Measurements from ENCODE around the gene OPN1MW2. TPM values are rescaled to one million over a fixed set of nuclear protein-coding genes. Genes with fewer than 3 reads are reported as not detected.
"Not testable (repeated sequence)": the region's sequence is repeated elsewhere in the genome, so short reads cannot be mapped to it uniquely, and the experiment has no call there.

Gene OPN1MW2
- total RNA-seq: not detected

DNA sequence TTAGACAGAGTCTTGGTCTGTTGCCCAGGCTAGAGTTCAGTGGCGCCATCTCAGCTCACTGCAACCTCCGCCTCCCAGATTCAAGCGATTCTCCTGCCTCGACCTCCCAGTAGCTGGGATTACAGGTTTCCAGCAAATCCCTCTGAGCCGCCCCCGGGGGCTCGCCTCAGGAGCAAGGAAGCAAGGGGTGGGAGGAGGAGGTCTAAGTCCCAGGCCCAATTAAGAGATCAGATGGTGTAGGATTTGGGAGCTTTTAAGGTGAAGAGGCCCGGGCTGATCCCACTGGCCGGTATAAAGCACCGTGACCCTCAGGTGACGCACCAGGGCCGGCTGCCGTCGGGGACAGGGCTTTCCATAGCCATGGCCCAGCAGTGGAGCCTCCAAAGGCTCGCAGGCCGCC, at the start of gene OPN1MW2:
Gene OPN1MW2, plus strand, starts transcription at position 301 of the 400 bp plus-strand sequence. Its CDS starts 60 bp downstream, at position 361.
- not testable (repeated sequence) for DNase-seq

DNA sequence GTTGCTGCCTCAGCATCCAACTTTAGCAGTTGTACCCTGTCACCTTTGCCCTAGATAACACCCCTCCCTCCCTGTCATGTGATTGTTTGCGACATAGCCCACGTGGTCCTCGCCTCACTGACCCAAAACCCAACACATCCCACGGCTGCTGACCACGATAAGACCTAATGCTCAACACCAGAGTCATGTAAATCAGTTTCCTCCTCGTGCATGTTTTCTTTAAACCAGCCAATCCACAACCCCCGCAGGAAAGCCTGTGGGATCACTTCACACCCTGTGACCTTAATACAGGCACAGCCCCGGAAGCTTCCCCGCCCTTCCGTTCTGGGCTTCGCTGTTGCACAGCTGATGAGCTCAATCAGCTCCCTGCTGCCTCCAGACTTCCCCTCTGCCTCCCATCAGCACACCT, 47.0 kb upstream of the OPN1MW2 start:
- not testable (repeated sequence) for DNase-seq

DNA sequence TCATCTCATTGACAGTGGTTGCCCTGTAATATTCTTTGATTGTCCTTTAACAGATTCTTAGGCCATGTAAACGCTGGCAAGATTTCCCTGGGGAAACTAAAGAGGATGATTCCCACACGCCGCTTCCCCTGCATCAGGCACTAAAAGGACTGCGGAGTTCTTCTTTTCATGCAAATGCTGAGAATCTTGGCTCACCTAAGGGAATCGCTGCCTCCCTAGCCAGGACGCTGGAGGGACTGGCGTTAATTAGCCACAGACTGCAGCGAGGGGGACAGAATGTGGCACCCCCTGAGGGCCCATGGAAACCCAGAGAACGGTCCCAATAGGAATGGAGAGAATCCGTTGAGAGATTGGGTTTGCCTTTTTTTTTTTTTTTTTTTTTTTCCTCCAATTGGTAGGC, 45.2 kb upstream of the OPN1MW2 start:
- DNase-seq: not testable (repeated sequence)

DNA sequence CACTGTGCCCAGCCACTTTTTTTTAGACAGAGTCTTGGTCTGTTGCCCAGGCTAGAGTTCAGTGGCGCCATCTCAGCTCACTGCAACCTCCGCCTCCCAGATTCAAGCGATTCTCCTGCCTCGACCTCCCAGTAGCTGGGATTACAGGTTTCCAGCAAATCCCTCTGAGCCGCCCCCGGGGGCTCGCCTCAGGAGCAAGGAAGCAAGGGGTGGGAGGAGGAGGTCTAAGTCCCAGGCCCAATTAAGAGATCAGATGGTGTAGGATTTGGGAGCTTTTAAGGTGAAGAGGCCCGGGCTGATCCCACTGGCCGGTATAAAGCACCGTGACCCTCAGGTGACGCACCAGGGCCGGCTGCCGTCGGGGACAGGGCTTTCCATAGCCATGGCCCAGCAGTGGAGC, 37.3 kb upstream of the OPN1MW2 start, which contains the start of gene OPN1MW:
Gene OPN1MW, plus strand, starts transcription at position 301 of the 400 bp plus-strand sequence. Its CDS starts 82 bp downstream, at position 383.
- not testable (repeated sequence) for DNase-seq

DNA sequence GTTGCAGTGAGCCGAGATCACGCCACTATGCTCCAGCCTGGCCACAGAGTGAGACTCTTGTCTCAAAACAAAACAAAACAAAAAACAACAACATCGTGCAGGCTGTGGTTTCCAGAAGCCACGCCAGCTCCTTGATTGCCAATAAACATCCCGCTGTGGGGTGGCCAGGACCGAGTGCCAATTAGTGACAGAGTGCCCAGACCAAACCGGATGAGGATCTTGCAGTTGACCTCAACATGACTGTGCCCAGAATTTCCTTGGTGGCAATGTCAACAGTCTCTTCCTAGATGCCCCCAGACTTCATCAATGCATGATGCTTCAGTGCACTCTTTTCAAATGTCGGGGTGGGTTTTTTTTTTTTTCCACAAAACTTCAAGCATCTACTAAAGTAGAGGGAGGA, 35.8 kb upstream of the OPN1MW2 start:
- DNase-seq: not testable (repeated sequence)

DNA sequence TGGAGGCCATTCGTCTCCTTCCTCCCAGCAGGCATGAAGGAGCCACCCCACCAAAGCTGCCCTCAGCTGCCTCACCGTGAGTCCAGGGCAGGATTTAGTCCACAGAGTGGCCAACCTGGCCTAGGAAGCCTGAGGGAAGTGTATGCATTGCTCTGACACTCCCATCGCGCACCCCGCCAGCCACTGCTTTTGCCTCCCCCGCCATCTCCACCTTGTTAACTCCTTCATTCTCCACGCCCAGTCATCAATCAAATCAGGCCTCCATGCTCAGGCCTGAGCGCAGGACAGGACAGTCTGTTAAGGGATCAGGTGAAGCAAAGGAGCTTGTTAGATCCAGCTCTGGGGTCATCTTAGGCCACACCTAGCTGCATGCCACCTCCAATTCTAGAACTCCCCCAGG, 26.7 kb upstream of the OPN1MW2 start:
- DNase-seq: not testable (repeated sequence)

DNA sequence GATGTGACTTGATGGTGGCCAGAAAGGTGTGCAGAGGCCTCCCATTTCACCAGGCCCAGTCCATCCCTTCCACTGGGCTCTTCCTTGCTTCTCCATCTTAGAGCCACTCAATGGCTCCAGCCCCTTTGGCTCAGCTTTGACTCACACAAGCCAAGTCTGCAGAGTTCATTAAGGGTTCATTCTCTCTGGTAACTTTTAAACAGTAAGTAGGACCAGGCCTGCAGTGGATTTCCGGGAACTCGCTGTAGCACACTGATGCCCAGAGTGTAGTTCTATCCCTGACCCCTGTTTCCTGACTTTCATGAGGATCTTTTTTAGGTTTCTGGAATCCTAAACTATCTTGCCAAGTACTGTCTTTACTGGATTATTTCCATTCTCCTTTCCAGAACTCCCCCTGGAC, 25.2 kb upstream of the OPN1MW2 start:
- DNase-seq: not testable (repeated sequence)

DNA sequence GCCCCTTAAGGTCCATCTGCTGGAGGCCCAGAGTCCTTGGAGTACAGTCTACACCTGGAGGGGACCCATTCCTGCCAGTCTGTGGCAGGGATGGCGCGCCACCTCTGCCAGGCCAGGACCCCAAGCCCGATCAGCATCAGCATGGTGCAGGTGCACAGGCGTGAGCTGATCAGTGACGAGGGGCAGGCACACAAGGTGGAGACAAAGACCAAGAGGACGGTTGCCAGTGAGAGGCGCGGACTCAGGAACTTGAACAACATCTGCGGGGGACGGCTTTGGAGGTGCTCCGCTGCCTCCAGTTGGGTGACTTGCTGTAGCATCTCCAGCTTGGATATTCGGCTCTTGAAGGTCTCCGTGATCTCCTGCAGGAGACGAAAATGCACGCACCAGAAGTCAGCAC, 23.1 kb upstream of the OPN1MW2 start:
- DNase-seq: not testable (repeated sequence)

DNA sequence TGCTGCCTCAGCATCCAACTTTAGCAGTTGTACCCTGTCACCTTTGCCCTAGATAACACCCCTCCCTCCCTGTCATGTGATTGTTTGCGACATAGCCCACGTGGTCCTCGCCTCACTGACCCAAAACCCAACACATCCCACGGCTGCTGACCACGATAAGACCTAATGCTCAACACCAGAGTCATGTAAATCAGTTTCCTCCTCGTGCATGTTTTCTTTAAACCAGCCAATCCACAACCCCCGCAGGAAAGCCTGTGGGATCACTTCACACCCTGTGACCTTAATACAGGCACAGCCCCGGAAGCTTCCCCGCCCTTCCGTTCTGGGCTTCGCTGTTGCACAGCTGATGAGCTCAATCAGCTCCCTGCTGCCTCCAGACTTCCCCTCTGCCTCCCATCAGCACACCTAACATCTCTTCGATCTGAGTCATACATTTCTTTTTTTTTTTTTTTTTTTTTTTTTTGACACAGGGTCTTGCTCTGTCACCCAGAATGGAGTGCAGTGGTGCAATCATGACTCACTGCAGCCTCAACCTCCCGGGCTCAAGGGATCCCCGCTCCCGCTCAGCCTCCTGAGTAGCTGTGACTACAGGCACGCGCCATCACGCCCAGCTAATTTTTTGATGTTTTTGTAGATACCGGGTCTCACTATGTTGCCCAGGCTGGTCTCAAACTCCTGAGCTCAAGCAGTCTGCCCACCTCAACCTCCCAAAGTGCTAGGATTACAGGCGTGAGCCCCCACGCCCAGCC, 9.7 kb upstream of the OPN1MW2 start:
- not testable (repeated sequence) for DNase-seq

DNA sequence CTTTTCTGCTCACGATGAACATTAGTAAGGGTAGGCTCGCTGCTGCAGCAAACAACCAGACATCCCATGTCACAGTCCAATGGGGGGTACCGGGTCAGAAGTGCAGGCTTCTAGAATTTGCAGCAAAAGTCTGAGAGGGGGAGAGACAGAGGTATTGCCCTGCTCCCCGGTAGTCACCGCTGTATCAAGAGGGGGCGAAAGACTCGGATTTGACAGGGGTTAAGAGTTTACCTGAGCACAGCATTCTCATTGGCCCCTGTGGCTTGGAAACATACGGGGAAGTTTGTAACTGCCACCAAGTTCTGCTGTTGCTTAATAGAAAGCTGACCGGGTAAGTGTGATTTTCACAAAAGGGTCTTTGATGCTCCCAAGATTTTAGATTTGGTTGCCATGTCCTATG, 8.5 kb upstream of the OPN1MW2 start:
- DNase-seq: not testable (repeated sequence)

DNA sequence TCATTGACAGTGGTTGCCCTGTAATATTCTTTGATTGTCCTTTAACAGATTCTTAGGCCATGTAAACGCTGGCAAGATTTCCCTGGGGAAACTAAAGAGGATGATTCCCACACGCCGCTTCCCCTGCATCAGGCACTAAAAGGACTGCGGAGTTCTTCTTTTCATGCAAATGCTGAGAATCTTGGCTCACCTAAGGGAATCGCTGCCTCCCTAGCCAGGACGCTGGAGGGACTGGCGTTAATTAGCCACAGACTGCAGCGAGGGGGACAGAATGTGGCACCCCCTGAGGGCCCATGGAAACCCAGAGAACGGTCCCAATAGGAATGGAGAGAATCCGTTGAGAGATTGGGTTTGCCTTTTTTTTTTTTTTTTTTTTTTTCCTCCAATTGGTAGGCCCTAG, 8.1 kb upstream of the OPN1MW2 start:
- not testable (repeated sequence) for DNase-seq

DNA sequence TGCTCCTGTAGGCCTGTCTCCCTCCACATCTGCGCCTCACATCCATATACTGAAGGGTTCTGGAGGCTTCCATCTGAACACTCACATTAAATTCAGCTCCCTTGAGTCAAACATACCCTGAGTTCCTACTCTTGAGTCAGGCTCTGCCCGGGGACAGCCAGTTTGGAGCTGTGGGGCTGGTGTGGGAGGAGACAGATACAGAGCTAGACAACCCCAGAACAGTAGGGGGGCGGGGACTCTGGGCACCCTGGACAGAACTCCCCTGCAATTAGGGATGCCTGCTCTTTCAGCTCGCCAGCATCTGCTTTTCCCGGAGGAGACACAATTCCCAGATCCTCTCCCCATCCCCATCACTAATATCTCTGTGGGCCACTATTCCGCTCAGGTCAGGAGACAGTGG, 5.7 kb downstream of the OPN1MW2 start:
- not testable (repeated sequence) for DNase-seq

DNA sequence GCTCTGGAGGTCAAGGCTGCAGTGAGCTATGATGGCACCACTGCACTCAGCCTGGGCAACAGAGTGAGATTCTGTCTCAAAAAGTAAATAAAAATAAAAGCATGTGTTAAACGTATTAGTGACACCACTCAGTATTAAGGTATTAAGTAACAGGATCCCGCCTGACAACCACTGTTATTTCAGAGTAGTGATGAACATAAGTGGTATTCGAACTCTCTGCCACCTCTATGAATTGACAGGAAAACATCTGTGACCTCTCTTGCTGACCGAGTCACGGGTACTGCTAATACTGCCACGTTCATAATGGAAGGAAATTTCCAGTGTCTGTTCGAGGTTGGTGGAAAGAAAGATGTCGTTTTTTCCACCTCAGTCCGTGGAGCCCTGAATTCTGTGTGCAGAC, 7.2 kb downstream of the OPN1MW2 start:
- DNase-seq: not testable (repeated sequence)

DNA sequence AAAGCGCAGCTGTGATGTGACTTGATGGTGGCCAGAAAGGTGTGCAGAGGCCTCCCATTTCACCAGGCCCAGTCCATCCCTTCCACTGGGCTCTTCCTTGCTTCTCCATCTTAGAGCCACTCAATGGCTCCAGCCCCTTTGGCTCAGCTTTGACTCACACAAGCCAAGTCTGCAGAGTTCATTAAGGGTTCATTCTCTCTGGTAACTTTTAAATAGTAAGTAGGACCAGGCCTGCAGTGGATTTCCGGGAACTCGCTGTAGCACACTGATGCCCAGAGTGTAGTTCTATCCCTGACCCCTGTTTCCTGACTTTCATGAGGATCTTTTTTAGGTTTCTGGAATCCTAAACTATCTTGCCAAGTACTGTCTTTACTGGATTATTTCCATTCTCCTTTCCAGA, 11.9 kb downstream of the OPN1MW2 start:
- DNase-seq: not testable (repeated sequence)

DNA sequence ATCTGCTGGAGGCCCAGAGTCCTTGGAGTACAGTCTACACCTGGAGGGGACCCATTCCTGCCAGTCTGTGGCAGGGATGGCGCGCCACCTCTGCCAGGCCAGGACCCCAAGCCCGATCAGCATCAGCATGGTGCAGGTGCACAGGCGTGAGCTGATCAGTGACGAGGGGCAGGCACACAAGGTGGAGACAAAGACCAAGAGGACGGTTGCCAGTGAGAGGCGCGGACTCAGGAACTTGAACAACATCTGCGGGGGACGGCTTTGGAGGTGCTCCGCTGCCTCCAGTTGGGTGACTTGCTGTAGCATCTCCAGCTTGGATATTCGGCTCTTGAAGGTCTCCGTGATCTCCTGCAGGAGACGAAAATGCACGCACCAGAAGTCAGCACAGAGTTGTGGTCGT, 14.1 kb downstream of the OPN1MW2 start:
- not testable (repeated sequence) for DNase-seq

DNA sequence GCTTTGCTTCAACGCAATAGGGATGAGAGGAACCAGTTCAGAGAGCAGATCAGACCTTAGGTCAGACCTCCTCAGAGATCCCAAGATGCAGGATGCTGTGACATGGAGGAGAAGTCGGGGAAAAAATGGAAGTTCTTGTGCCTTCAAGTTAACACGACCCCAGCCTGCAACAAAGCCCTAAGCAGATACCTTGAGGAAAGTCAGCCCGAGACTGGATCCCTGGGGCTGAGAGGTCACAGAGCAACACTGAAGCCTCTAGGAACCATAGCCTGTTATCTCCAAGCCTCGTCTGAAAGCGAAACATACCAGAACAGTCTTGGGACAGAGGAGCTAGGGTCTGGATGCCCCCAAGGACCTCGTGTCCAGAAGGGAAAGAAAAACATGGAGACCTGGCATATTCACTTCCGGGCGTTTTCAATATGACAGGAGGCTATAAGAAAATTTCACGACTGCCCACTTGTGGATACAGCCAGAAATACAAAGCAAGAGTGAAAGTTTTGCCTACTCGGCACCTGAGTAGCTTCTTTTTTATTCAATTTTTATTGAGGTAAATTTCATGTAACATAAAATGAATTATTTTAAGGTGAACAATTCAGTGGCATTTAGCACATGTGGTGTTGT, 19.5 kb downstream of the OPN1MW2 start:
- not testable (repeated sequence) for DNase-seq

DNA sequence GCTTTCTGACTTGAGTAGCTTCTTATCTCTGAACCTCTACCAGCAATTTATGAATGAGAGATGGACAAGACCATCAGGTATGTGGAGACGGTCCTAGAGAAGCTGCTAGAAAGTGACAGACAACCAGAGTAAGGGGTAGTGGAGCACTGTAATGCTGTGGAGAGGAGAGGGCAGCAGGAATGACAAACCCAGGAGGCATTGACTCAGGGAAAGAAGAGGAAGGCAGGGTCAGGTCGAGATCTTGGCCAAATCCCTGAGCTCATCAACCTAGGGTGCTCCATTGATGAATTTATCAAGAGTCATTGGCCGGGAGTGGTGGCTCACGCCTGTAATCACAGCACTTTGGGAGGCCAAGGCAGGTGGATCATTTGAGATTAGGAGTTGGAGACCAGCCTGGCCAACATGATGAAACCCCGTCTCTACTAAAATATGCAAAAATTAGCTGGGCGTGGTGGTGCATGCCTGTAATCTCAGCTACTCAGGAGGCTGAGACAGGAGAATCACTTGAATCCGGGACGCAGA, 20.5 kb downstream of the OPN1MW2 start:
- not testable (repeated sequence) for DNase-seq

DNA sequence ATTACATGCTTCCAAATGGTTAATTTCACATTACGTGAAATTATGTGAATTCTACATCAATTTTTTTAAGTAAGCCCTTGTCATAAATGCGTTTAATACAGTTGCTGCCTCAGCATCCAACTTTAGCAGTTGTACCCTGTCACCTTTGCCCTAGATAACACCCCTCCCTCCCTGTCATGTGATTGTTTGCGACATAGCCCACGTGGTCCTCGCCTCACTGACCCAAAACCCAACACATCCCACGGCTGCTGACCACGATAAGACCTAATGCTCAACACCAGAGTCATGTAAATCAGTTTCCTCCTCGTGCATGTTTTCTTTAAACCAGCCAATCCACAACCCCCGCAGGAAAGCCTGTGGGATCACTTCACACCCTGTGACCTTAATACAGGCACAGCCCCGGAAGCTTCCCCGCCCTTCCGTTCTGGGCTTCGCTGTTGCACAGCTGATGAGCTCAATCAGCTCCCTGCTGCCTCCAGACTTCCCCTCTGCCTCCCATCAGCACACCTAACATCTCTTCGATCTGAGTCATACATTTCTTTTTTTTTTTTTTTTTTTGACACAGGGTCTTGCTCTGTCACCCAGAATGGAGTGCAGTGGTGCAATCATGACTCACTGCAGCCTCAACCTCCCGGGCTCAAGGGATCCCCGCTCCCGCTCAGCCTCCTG, 28.0 kb downstream of the OPN1MW2 start:
- not testable (repeated sequence) for DNase-seq

DNA sequence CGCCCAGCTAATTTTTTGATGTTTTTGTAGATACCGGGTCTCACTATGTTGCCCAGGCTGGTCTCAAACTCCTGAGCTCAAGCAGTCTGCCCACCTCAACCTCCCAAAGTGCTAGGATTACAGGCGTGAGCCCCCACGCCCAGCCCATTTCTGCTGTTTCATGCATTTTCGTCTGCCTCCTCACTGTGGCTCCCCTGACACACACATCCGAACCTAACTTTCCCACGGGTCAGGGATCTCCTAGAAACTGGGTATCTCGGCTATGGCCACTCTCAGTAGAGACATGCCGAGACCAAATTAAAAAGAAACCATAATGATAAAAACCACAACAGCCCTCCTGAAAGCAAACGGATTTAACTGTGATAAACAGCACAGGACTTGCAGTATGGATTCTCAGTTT, 28.5 kb downstream of the OPN1MW2 start:
- not testable (repeated sequence) for DNase-seq

DNA sequence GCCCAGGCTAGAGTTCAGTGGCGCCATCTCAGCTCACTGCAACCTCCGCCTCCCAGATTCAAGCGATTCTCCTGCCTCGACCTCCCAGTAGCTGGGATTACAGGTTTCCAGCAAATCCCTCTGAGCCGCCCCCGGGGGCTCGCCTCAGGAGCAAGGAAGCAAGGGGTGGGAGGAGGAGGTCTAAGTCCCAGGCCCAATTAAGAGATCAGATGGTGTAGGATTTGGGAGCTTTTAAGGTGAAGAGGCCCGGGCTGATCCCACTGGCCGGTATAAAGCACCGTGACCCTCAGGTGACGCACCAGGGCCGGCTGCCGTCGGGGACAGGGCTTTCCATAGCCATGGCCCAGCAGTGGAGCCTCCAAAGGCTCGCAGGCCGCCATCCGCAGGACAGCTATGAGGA, 37.7 kb downstream of the OPN1MW2 start, which contains the start of gene OPN1MW3:
Gene OPN1MW3, plus strand, starts transcription at position 301 of the 400 bp plus-strand sequence. Its CDS starts 38 bp downstream, at position 339.
- DNase-seq: not testable (repeated sequence)

DNA sequence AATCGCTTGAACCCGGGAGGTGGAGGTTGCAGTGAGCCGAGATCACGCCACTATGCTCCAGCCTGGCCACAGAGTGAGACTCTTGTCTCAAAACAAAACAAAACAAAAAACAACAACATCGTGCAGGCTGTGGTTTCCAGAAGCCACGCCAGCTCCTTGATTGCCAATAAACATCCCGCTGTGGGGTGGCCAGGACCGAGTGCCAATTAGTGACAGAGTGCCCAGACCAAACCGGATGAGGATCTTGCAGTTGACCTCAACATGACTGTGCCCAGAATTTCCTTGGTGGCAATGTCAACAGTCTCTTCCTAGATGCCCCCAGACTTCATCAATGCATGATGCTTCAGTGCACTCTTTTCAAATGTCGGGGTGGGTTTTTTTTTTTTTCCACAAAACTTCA, 39.2 kb downstream of the OPN1MW2 start:
- DNase-seq: not testable (repeated sequence)

DNA sequence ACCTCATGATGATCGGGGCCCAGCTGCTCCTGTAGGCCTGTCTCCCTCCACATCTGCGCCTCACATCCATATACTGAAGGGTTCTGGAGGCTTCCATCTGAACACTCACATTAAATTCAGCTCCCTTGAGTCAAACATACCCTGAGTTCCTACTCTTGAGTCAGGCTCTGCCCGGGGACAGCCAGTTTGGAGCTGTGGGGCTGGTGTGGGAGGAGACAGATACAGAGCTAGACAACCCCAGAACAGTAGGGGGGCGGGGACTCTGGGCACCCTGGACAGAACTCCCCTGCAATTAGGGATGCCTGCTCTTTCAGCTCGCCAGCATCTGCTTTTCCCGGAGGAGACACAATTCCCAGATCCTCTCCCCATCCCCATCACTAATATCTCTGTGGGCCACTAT, 43.5 kb downstream of the OPN1MW2 start:
- not testable (repeated sequence) for DNase-seq

DNA sequence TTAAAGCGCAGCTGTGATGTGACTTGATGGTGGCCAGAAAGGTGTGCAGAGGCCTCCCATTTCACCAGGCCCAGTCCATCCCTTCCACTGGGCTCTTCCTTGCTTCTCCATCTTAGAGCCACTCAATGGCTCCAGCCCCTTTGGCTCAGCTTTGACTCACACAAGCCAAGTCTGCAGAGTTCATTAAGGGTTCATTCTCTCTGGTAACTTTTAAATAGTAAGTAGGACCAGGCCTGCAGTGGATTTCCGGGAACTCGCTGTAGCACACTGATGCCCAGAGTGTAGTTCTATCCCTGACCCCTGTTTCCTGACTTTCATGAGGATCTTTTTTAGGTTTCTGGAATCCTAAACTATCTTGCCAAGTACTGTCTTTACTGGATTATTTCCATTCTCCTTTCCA, 49.7 kb downstream of the OPN1MW2 start:
- DNase-seq: not testable (repeated sequence)
